Hepatocyte (in vitro differentiated cells): ENCODE data around the gene OR51T1. TPM values are rescaled to one million over a fixed set of nuclear protein-coding genes. Genes with fewer than 3 reads are reported as not detected.
"Not testable (repeated sequence)": the region's sequence is repeated elsewhere in the genome, so short reads cannot be mapped to it uniquely, and the experiment has no call there.

Source experiments
- DNase-seq: peaks from one replicate; pipeline ENCODE4 v3.0.0-alpha.2; 2016; ENCODE audit warnings: low spot score
- H2AFZ ChIP-seq: fragments of 200-600 bp; sonication (generic); 2 replicates; pipeline ENCODE4 v1.6.0; 2016; ENCODE audit warnings: antibody characterized with exemption, mild to moderate bottlenecking
- H3K27ac ChIP-seq: fragments of 200-600 bp; sonication (generic); 2 replicates; pipeline ENCODE4 v1.5.1; 2016; ENCODE audit warnings: mild to moderate bottlenecking
- H3K27me3 ChIP-seq: fragments of 200-600 bp; sonication (generic); 2 replicates; pipeline ENCODE4 v1.6.1; 2016
- H3K36me3 ChIP-seq: fragments of 200-600 bp; sonication (generic); replicated peaks from 2 replicates; pipeline ENCODE4 v1.5.1; 2016; ENCODE audit warnings: low read depth; ENCODE audit not compliant: insufficient read depth
- H3K4me1 ChIP-seq: fragments of 200-600 bp; sonication (generic); 2 replicates; pipeline ENCODE4 v1.5.1; 2016; ENCODE audit warnings: mild to moderate bottlenecking, moderate library complexity; ENCODE audit not compliant: insufficient read depth
- H3K4me2 ChIP-seq: fragments of 200-600 bp; sonication (generic); 2 replicates; pipeline ENCODE4 v1.6.0; 2016
- H3K4me3 ChIP-seq: fragments of 200-600 bp; sonication (generic); 2 replicates; pipeline ENCODE4 v1.5.1; 2016; ENCODE audit warnings: mild to moderate bottlenecking
- H3K79me2 ChIP-seq: fragments of 200-600 bp; sonication (generic); 2 replicates; pipeline ENCODE4 v1.6.0; 2017; ENCODE audit warnings: mild to moderate bottlenecking
- H3K9me2 ChIP-seq: fragments of 200-600 bp; sonication (generic); replicated peaks from 2 replicates; pipeline ENCODE4 v1.6.0; 2017; ENCODE audit warnings: mild to moderate bottlenecking; ENCODE audit not compliant: insufficient read depth
- H3K9me3 ChIP-seq: fragments of 200-600 bp; sonication (generic); 2 replicates; pipeline ENCODE4 v1.5.1; 2016; ENCODE audit warnings: low read depth, mild to moderate bottlenecking
- H4K20me1 ChIP-seq: fragments of 200-600 bp; sonication (generic); 2 replicates; pipeline ENCODE4 v1.6.0; 2016; ENCODE audit warnings: mild to moderate bottlenecking; ENCODE audit not compliant: insufficient read depth, poor library complexity, severe bottlenecking
- EZH2 ChIP-seq: fragments of 200-600 bp; sonication (generic); IDR thresholded peaks from 2 replicates; pipeline ENCODE4 v1.6.1; 2016; ENCODE audit warnings: antibody characterized with exemption, mild to moderate bottlenecking, borderline replicate concordance
- EZH2phosphoT487 ChIP-seq: fragments of 200-600 bp; sonication (generic); IDR thresholded peaks from one replicate; pipeline ENCODE4 v1.6.1; 2018; ENCODE audit warnings: antibody characterized with exemption, mild to moderate bottlenecking, low read depth, moderate library complexity; ENCODE audit not compliant: unreplicated experiment, severe bottlenecking
- WGBS: methylation state at CpG from one replicate; pipeline ENCODE4 v1.1.6; 2016; ENCODE audit warnings: low lambda C conversion rate; ENCODE audit errors: missing lambda C conversion rate; 5-methylcytosine and 5-hydroxymethylcytosine counted together
- polyA plus RNA-seq: library from polyadenylated mRNA; unstranded; fragments of >200 nt; fragmentation: Nextera tagmentation; extraction: Ambion mirVana; gene quantifications from 2 replicates; pipeline ENCODE4 v1.2.1, GENCODE V29; 2016
- total RNA-seq: library from RNA; depleted of rRNA; stranded (reverse); fragments of >200 nt; gene quantifications from 2 replicates; pipeline ENCODE4 v1.2.3, GENCODE V29; 2014
- TF ChIP-seq, protein P1 (sequence below): fragments of 200-600 bp; sonication (generic); IDR thresholded peaks from 2 replicates; pipeline ENCODE4 v1.5.1; 2016; ENCODE audit warnings: antibody characterized with exemption, mild to moderate bottlenecking; ENCODE audit not compliant: poor library complexity

Gene OR51T1
- total and polyA plus RNA-seq, 2 experiments from 2014 or later: not detected

DNA sequence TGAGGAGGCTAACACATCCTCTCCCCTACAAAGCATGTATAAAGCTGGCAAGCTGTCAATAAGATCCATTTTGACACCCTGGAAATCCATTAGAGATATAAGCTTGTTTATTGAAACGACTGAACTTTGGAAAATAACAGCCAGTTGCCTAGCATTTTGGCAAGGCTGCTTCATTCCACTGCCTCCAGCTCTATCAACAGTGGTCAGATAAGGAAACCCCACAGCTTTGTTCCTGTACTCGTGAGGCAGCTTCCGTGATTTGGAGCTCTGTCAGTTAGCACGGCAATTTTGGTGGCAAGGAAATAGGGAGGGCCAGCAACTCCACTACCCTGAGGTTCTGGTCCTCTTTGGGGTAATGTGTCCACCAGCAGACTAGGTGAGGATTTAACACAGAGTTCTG is 30.7 kb upstream of the OR51T1 start:
- no peak overlapping the region for H3K4me3 ChIP-seq
- no peaks in the 10 kb centered on the region for H3K4me1 ChIP-seq
- no peaks in the 10 kb centered on the region for H3K9me3 ChIP-seq
- no peaks in the 10 kb centered on the region for H4K20me1 ChIP-seq
- H3K9me2 ChIP-seq: no peaks in the 10 kb centered on the region
- H2AFZ ChIP-seq: no peak overlapping the region
- WGBS: 14% methylated on average over 4 of the region's 4 CpGs
- no peaks in the 10 kb centered on the region for H3K27me3 ChIP-seq
- no peak overlapping the region for H3K27ac ChIP-seq
- no peak for TF ChIP-seq EZH2
- TF ChIP-seq EZH2phosphoT487: no peak
- TF ChIP-seq, protein P1, sequence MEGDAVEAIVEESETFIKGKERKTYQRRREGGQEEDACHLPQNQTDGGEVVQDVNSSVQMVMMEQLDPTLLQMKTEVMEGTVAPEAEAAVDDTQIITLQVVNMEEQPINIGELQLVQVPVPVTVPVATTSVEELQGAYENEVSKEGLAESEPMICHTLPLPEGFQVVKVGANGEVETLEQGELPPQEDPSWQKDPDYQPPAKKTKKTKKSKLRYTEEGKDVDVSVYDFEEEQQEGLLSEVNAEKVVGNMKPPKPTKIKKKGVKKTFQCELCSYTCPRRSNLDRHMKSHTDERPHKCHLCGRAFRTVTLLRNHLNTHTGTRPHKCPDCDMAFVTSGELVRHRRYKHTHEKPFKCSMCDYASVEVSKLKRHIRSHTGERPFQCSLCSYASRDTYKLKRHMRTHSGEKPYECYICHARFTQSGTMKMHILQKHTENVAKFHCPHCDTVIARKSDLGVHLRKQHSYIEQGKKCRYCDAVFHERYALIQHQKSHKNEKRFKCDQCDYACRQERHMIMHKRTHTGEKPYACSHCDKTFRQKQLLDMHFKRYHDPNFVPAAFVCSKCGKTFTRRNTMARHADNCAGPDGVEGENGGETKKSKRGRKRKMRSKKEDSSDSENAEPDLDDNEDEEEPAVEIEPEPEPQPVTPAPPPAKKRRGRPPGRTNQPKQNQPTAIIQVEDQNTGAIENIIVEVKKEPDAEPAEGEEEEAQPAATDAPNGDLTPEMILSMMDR: no peak
- H3K36me3 ChIP-seq: no peaks in the 10 kb centered on the region
- DNase-seq: no peak
- no peaks in the 10 kb centered on the region for H3K79me2 ChIP-seq
- no peak overlapping the region for H3K4me2 ChIP-seq

GRCh38 chr11:4854286-4854685 is 27.4 kb upstream of the OR51T1 start:
- not testable (repeated sequence) for H3K27me3 ChIP-seq, H3K79me2 ChIP-seq, H3K9me3 ChIP-seq, H3K4me1 ChIP-seq, H3K36me3 ChIP-seq, H2AFZ ChIP-seq, H3K9me2 ChIP-seq, DNase-seq, H3K27ac ChIP-seq, H4K20me1 ChIP-seq, H3K4me3 ChIP-seq, H3K4me2 ChIP-seq
- WGBS: 93% methylated on average over 7 of the region's 7 CpGs

DNA sequence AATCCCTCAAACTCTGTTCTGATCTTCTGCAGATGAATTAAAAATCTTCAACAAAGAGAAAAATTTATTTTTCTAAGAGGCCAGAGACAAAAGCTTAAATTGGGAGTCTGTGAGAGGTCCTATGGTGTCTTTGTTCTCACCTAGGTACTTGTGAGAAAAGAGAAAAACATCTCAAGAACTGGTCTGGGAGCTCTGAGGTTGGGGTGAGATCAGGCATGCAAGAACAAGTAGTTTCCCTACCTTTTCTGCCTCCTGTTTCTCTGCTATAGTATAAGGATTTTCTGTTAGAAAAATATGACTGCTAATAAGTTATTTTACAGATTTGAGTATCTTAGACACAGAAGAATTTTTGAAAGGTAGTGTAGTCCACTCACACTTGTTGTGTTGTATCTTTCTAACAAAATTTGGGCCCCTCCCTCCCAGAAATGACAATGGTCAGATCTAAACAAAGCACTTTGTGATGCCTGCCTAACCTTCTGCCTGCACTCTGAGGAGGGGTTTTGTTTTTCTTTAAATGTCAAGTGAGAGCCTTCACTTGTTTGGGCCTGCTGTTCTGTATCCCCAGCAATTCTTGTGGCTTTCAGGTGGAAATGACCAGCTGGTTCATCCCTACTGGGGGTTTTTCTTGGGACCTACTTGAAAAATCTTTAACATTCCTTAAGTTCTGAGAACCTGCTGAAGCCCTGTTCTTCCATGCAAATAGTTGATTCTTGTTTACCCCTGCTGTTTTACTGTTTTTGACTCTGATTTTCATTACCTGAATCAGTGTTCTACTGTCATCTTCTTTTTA is 19.1 kb upstream of the OR51T1 start:
- Histone ChIP-seq H3K9me3 (no peaks in the 10 kb centered on the region), H2AFZ (no peak overlapping the region), H3K27ac (no peak overlapping the region), H3K4me2 (no peak overlapping the region), H4K20me1 (no peaks in the 10 kb centered on the region), H3K27me3 (no peaks in the 10 kb centered on the region), H3K36me3 (no peaks in the 10 kb centered on the region), H3K9me2 (no peaks in the 10 kb centered on the region), H3K79me2 (no peaks in the 10 kb centered on the region), H3K4me1 (no peaks in the 10 kb centered on the region), H3K4me3 (no peak overlapping the region)
- DNase-seq: no peak
- TF ChIP-seq EZH2: no peak
- TF ChIP-seq, protein P1: no peak
- no peak for TF ChIP-seq EZH2phosphoT487

- TF ChIP-seq, protein P1: no peak
- no peaks in the 10 kb centered on the region for H3K27me3 ChIP-seq
- no peak for DNase-seq
- no peak overlapping the region for H3K4me2 ChIP-seq
- no peaks in the 10 kb centered on the region for H3K36me3 ChIP-seq
- no peak overlapping the region for H3K4me3 ChIP-seq
- H3K79me2 ChIP-seq: no peaks in the 10 kb centered on the region
- H2AFZ ChIP-seq: no peak overlapping the region
- 65% methylated on average over 4 of the region's 4 CpGs for WGBS
- no peaks in the 10 kb centered on the region for H3K4me1 ChIP-seq
- no peaks in the 10 kb centered on the region for H3K9me2 ChIP-seq
- H3K9me3 ChIP-seq: no peaks in the 10 kb centered on the region
- H3K27ac ChIP-seq: no peak overlapping the region
- H4K20me1 ChIP-seq: no peaks in the 10 kb centered on the region
These were observed 17.8 kb upstream of the OR51T1 start for GRCh38 chr11:4863876-4864275.
